Panc1 (cell line): Measurements from ENCODE around the gene FAR1. TPM values are rescaled to one million over a fixed set of nuclear protein-coding genes. Genes with fewer than 3 reads are reported as not detected.

Source experiments
- ATAC-seq: fragments of 200-7000 bp; cut with Tn5 transposase; 2 replicates; pipeline ENCODE4 v1.9.1; 2020; ENCODE audit warnings: mild to moderate bottlenecking, moderate library complexity
- BruUV-seq: library from RNA; stranded (reverse); fragments of 400-500 nt; replicated peaks from 2 replicates; lab custom pipeline; 2021; lab: Mats Ljungman, UMichigan
- CTCF ChIA-PET: fragments of 300-600 bp; sonication (Branson Sonifier 250); formaldehyde crosslinking; loops from one replicate; lab custom pipeline; 2022; ENCODE audit warnings: antibody characterized with exemption; lab: Charles Lee
- POLR2A ChIA-PET: fragments of 300-600 bp; sonication (Branson Sonifier 250); formaldehyde crosslinking; loops from one replicate; lab custom pipeline; 2022; ENCODE audit warnings: antibody characterized with exemption; lab: Charles Lee
- DNase-seq: peaks from one replicate; pipeline ENCODE4 v3.0.0-alpha.2; 2010; ENCODE audit warnings: low read depth, low spot score
- H3K27ac ChIP-seq: 2 replicates; pipeline ENCODE4 v1.5.1; 2011; ENCODE audit warnings: mild to moderate bottlenecking, low read length, inconsistent platforms
- H3K27me3 ChIP-seq: fragments of 200-500 bp; sonication (Bioruptor generic); 2 replicates; pipeline ENCODE4 v1.6.0; 2014; ENCODE audit warnings: low read length, inconsistent platforms; ENCODE audit not compliant: control insufficient read depth, insufficient read depth
- H3K36me3 ChIP-seq: fragments of 200-500 bp; sonication (Bioruptor generic); 2 replicates; pipeline ENCODE4 v1.5.1; 2014; ENCODE audit warnings: inconsistent platforms, mild to moderate bottlenecking, low read length, moderate library complexity; ENCODE audit not compliant: control insufficient read depth, insufficient read depth
- H3K4me1 ChIP-seq: 2 replicates; pipeline ENCODE4 v1.5.1; 2011; ENCODE audit warnings: inconsistent platforms, mild to moderate bottlenecking, low read length, moderate library complexity; ENCODE audit not compliant: control insufficient read depth, insufficient read depth
- H3K4me3 ChIP-seq, 2 experiments: 2 replicates each; pipeline ENCODE4 v1.5.1; 2011 to 2012; ENCODE audit warnings: low read depth in 2 of 2, low read length in 2 of 2, mild to moderate bottlenecking in 2 of 2, inconsistent platforms in 1 of 2, moderate library complexity in 1 of 2
- H3K9me3 ChIP-seq: fragments of 200-500 bp; sonication (Bioruptor generic); 2 replicates; pipeline ENCODE4 v1.5.1; 2014; ENCODE audit warnings: low read depth, mild to moderate bottlenecking, inconsistent platforms, low read length, moderate library complexity; ENCODE audit not compliant: control insufficient read depth, insufficient read depth
- POLR2AphosphoS5 ChIP-seq: IDR thresholded peaks from 2 replicates; pipeline ENCODE4 v1.6.1; 2012; ENCODE audit warnings: mild to moderate bottlenecking, low read depth, low read length, moderate library complexity
- SIN3A ChIP-seq: IDR thresholded peaks from 2 replicates; pipeline ENCODE4 v1.6.1; 2012; ENCODE audit warnings: low read depth, mild to moderate bottlenecking, low read length, moderate library complexity, borderline replicate concordance; ENCODE audit not compliant: insufficient read depth
- TCF7L2 ChIP-seq: IDR thresholded peaks from 2 replicates; pipeline ENCODE4 v1.6.1; 2011; ENCODE audit warnings: mild to moderate bottlenecking, low read depth, low read length, inconsistent platforms
- in situ Hi-C: cut with HindIII; loops from 2 replicates; pipeline ENCODE4 v1.10.0; 2016; ENCODE audit warnings: low sequenced_read_pairs, low pct_unique_long_range_greater_than_20kb
- intact Hi-C: fragments of 100-400 bp; cut with micrococcal nuclease; formaldehyde crosslinking; loops from one replicate; pipeline ENCODE4 v1.10.0; 2022; ENCODE audit not compliant: unreplicated experiment
- total RNA-seq: library from RNA; stranded (reverse); gene quantifications from one replicate; pipeline ENCODE4 v1.2.1, GENCODE V29; 2021; ENCODE audit not compliant: unreplicated experiment
- TF ChIP-seq, protein P1 (sequence below): fragments of 450-650 bp; IDR thresholded peaks from 2 replicates; pipeline ENCODE4 v1.5.1; 2017; ENCODE audit warnings: mild to moderate bottlenecking
- TF ChIP-seq, protein P2 (sequence below), 2 experiments: IDR thresholded peaks; 2 replicates each; pipeline ENCODE4 v1.6.1; 2011 to 2012; ENCODE audit warnings: low read depth in 2 of 2, control low read depth in 1 of 2, low read length in 1 of 2, mild to moderate bottlenecking in 1 of 2, moderate library complexity in 1 of 2; ENCODE audit not compliant: insufficient read depth in 1 of 2

Gene FAR1
- total RNA-seq, 1 experiment from 2014 or later = 60.4 TPM

DNA sequence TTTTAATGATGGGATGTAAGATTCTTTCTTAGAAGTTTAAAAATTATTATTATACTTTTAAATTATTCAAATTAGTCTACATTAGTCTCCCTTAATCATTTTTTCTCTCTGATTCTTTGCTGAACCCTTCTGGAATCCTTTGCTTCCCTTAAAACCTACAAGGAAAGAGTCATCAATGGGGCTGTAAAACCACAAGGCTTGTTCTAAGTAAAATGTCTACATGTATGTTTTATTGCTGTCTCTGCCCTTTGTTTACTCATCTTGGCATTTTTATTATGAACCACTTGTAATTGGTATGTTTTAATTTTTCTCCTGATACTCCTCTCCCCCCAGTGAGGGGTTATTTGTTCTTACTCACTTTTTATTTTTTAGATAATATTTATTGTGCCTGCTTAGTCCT, 27.4 kb downstream of the FAR1 start:
- no peak overlapping the region for H3K4me3 ChIP-seq
- no peaks in the 10 kb centered on the region for H3K27me3 ChIP-seq
- ChIA-PET CTCF (no interaction called here), POLR2A (no interaction called here)
- no peaks in the 10 kb centered on the region for H3K4me1 ChIP-seq
- TF ChIP-seq POLR2AphosphoS5 (no peak), SIN3A (no peak), TCF7L2 (no peak)
- TF ChIP-seq, protein P1, sequence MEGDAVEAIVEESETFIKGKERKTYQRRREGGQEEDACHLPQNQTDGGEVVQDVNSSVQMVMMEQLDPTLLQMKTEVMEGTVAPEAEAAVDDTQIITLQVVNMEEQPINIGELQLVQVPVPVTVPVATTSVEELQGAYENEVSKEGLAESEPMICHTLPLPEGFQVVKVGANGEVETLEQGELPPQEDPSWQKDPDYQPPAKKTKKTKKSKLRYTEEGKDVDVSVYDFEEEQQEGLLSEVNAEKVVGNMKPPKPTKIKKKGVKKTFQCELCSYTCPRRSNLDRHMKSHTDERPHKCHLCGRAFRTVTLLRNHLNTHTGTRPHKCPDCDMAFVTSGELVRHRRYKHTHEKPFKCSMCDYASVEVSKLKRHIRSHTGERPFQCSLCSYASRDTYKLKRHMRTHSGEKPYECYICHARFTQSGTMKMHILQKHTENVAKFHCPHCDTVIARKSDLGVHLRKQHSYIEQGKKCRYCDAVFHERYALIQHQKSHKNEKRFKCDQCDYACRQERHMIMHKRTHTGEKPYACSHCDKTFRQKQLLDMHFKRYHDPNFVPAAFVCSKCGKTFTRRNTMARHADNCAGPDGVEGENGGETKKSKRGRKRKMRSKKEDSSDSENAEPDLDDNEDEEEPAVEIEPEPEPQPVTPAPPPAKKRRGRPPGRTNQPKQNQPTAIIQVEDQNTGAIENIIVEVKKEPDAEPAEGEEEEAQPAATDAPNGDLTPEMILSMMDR = no peak
- TF ChIP-seq, protein P2, sequence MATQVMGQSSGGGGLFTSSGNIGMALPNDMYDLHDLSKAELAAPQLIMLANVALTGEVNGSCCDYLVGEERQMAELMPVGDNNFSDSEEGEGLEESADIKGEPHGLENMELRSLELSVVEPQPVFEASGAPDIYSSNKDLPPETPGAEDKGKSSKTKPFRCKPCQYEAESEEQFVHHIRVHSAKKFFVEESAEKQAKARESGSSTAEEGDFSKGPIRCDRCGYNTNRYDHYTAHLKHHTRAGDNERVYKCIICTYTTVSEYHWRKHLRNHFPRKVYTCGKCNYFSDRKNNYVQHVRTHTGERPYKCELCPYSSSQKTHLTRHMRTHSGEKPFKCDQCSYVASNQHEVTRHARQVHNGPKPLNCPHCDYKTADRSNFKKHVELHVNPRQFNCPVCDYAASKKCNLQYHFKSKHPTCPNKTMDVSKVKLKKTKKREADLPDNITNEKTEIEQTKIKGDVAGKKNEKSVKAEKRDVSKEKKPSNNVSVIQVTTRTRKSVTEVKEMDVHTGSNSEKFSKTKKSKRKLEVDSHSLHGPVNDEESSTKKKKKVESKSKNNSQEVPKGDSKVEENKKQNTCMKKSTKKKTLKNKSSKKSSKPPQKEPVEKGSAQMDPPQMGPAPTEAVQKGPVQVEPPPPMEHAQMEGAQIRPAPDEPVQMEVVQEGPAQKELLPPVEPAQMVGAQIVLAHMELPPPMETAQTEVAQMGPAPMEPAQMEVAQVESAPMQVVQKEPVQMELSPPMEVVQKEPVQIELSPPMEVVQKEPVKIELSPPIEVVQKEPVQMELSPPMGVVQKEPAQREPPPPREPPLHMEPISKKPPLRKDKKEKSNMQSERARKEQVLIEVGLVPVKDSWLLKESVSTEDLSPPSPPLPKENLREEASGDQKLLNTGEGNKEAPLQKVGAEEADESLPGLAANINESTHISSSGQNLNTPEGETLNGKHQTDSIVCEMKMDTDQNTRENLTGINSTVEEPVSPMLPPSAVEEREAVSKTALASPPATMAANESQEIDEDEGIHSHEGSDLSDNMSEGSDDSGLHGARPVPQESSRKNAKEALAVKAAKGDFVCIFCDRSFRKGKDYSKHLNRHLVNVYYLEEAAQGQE (IDR thresholded peaks at IDR 0.05; ENCODE audit: insufficient read depth in 1 of 2, low read depth in 2 of 2, low read length in 1 of 2) = no peak
- H3K27ac ChIP-seq = no peak overlapping the region
- BruUV-seq = no TSS peak
- intact Hi-C loops = no loop called here
- peaks cover 17% of the 10 kb centered on the region for H3K36me3 ChIP-seq
- no peaks in the 10 kb centered on the region for H3K9me3 ChIP-seq
- DNase-seq (no peak), ATAC-seq (no peak)
- in situ Hi-C loops = no loop called here

DNA sequence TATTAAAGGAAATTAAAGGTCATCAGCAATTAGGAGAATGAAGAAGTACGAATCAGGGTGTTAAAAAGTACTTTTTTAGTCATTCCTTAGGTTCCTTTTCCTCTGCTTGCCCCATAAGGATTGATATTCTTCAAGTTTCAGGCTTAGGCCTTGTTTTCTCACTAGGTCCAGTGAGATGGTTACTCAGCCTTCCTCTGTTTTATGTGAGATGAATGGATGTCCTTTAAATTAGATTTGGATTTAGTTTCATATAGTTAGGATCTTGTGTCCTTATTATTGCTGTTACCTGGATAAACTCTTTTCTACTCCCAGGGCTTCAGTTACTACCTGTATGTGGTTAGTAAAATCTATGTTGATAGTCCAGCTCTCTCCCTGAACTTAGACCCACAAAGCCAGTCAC, 29.2 kb downstream of the FAR1 start:
- ChIA-PET POLR2A (no interaction called here), CTCF (no interaction called here)
- Histone ChIP-seq H3K27me3 (no peaks in the 10 kb centered on the region), H3K27ac (no peak overlapping the region), H3K36me3 (peaks cover 22% of the 10 kb centered on the region), H3K4me1 (no peaks in the 10 kb centered on the region), H3K9me3 (no peaks in the 10 kb centered on the region), H3K4me3 (no peak overlapping the region)
- DNase-seq (no peak), ATAC-seq (no peak)
- intact Hi-C loops = no loop called here
- in situ Hi-C loops = no loop called here
- no TSS peak for BruUV-seq
- TF ChIP-seq SIN3A (no peak), POLR2AphosphoS5 (no peak), TCF7L2 (no peak)
- TF ChIP-seq, protein P2 (IDR thresholded peaks at IDR 0.05; ENCODE audit: insufficient read depth in 1 of 2, low read depth in 2 of 2, low read length in 1 of 2) = no peak
- TF ChIP-seq, protein P1 = no peak
